ENCODE results near the gene HSCB. TPM values are rescaled to one million over a fixed set of nuclear protein-coding genes. Genes with fewer than 3 reads are reported as not detected.
"Not testable (repeated sequence)": the region's sequence is repeated elsewhere in the genome, so short reads cannot be mapped to it uniquely, and the experiment has no call there.

HSCB gene
- total RNA-seq, 1 donor from 2014 or later: 14.1 TPM

DNA sequence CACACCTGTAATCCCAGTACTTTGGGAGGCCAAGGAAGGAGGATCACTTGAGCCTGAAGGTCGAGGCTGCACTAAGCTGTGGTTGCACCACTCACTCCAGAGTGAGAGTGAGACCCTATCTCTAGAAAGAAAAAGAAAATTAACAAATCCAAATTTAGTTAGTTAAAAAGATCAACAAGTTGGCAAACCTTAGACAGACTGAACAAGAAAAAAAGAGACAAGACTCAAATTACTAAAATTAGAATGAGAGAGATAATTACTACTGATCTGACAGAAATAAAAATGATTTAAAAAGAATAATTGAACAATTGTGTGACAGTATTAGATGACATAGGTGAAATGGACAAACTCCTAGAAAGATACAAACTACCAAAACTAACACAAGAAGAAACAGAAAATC is 13.8 kb upstream of the HSCB start:
- H3K27ac Mint-ChIP-seq: no peak overlapping the region
- H3K27me3 Mint-ChIP-seq: no peaks in the 10 kb centered on the region
- H3K9me3 Mint-ChIP-seq: no peaks in the 10 kb centered on the region
- H3K4me1 Mint-ChIP-seq: peaks cover 2% of the 10 kb centered on the region
- intact Hi-C loops (cut with micrococcal nuclease): no loop called here
- no peak overlapping the region for H3K4me3 Mint-ChIP-seq
- DNase-seq: no peak
- H3K36me3 Mint-ChIP-seq (ENCODE audit: low read depth): peaks cover 45% of the 10 kb centered on the region

DNA sequence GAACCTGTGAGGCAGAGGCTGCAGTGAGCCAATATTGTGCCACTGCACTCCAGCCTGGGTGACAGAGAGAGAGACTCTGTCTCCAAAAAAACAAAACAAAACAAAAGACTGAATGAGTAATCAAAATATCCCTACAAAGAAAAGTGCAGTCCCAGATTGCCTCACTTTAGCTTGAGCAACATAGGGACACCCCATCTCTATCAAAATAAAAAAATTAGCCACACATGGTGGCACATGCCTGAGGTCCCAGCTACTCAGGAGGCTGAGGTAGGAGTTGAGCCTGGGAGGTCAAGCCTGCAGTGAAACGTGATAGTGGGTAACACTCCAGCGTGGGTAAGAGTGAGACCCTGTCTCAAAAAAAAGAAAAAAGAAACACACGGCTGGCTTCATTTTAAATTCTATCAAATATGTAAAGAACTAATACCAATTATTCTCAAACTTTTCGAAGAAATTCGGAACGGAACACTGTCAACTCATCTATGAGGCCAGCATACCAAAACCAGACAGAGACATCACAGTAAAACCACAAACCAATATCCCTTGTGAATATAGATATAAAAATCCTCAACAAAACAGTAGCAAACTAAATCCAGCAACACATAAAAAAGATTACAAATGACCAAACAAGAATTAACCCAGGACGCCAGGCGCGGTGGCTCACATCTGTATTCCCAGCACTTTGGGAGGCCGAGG is 13.1 kb upstream of the HSCB start:
- Mint-ChIP-seq H3K4me1 (peaks cover 2% of the 10 kb centered on the region), H3K27me3 (no peaks in the 10 kb centered on the region), H3K36me3 (ENCODE audit: low read depth) (peaks cover 46% of the 10 kb centered on the region), H3K9me3 (no peaks in the 10 kb centered on the region), H3K4me3 (no peak overlapping the region), H3K27ac (no peak overlapping the region)
- intact Hi-C loops (cut with micrococcal nuclease): no loop called here
- no peak for DNase-seq

DNA sequence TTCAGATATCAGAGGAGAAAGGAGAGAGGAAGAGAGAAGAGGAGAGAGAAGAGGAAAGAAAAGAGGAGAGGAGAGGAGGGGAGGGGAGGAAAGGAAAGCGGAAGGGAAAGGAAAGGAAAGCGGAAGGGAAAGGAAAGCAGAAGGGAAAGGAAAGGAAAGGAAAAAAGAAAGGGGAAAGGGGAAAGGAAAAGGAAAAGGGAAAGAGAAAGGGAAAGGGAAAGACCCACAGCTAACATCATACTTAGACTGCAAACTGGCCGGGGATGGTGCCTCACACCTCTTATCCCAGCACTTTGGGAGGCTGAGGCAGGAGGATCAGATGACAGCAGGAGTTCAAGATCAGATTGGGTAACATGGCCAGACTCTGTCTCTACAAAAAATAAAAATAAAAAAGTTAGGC is 11.7 kb upstream of the HSCB start:
- Mint-ChIP-seq H3K36me3 (ENCODE audit: low read depth) (peaks cover 44% of the 10 kb centered on the region), H3K27ac (peak overlapping the region; percentile 73)
- DNase-seq: no peak

DNA sequence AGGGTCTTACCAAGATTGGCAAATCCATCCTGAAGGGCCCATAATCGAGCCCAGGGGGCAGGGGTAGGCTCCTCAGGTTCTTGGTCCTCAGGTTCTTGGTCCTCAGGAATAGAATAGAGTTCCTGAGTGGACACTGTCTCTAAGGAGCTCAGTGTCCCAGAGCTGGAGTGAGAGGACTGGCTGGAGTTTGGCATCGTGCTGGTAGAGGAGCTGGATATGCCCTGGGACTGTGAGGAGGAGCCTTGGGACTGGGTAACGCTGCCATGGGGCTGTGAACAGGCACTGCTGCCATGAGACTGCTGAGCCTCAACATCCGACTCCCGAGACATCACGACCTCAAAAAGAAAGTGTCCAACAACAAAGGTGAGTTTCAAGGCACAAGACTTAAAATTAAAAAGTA is 7.4 kb upstream of the HSCB start:
- Mint-ChIP-seq H3K27ac (no peak overlapping the region), H3K27me3 (no peaks in the 10 kb centered on the region), H3K9me3 (no peaks in the 10 kb centered on the region), H3K36me3 (ENCODE audit: low read depth) (peaks cover 24% of the 10 kb centered on the region), H3K4me3 (no peak overlapping the region), H3K4me1 (peaks cover 2% of the 10 kb centered on the region)
- intact Hi-C loops (cut with micrococcal nuclease): no loop called here
- no peak for DNase-seq

More for the DNA sequence above, 11.7 kb upstream of the HSCB start:
- Mint-ChIP-seq H3K4me1 (peaks cover 2% of the 10 kb centered on the region), H3K9me3 (no peaks in the 10 kb centered on the region), H3K4me3 (no peak overlapping the region), H3K27me3 (no peaks in the 10 kb centered on the region)
- intact Hi-C loops (cut with micrococcal nuclease): no loop called here

DNA sequence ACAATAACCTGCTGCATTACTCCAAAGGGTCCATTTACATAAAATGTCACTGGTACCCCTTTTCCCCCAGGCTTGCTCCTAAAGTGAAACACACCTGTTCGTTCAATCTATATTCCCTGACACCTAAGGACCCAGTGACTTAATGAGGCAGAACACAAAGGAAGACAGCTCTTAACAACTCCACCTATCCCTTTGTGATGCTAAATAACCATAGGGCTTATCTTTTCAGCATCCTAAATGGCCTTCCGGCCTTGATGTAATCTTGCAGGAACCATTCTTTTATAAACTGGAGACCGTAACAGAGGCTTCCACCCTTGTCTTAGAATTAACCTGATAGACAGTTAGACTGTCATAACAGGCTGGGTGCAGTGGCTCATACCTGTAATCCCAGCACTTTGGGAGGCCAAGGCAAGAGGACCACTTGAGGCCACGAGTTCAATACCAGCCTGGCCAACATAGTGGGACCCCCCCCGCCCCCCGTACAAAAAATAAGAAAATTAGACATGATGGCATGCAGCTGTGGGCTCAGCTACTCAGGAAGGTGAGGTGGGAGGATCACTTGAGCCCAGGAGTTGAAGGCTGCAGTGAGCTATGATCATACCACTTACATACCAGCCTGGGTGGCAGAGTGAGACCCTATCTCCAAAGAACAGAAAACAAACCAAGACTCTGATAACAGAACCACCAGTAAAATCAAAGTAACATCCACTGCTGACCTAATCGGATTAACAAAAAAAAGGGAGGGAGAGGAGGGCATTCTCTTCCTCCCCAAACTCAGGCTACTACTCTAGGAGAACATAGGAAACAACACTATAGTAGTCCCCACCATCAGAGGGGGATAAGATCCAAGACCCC is 5.3 kb upstream of the HSCB start:
- Mint-ChIP-seq H3K27me3 (no peaks in the 10 kb centered on the region), H3K27ac (no peak overlapping the region)

DNA sequence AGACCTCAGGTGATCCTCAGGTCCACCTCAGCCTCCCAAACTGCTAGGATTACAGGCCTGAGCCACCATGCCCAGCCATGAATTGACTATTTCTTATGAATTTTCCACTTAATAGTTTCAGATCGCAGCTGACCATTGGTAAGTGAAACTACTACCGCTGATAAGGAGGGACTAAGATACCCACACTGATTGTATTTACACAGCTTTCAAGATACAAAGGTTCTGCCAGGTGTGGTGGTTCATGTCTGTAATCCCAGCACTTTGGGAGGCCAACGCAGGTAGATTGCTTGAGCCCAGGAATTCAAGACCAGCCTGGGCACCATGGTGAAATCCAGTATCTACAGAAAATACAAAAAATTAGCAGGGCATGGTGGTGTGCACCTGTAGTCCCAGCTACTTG is 4.1 kb upstream of the HSCB start:
- Mint-ChIP-seq H3K36me3 (ENCODE audit: low read depth) (peaks cover 21% of the 10 kb centered on the region), H3K9me3 (no peaks in the 10 kb centered on the region)

More for the DNA sequence above, 5.3 kb upstream of the HSCB start:
- Mint-ChIP-seq H3K4me3 (no peak overlapping the region), H3K9me3 (no peaks in the 10 kb centered on the region), H3K36me3 (ENCODE audit: low read depth) (peaks cover 22% of the 10 kb centered on the region), H3K4me1 (peaks cover 8% of the 10 kb centered on the region)
- intact Hi-C loops (cut with micrococcal nuclease): no loop called here
- DNase-seq: no peak

DNA sequence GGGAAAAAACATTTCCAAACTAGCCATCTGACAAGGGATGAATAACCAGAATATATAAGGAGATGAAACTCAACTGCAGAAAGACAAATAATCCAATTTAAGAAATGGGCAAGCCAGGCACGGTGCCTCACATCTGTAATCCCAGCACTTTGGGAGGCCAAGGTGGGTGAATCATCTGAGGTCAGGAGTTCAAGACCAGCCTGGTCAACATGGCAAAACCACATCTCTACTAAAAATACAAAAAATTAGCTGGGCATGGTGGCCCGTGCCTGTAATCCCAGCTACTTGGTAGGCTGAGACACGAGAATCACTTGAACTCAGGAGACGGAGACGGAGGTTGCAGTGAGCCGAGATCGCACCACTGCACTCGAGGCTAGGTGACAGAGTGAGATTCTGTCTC is 3.0 kb upstream of the HSCB start:
- H3K9me3 Mint-ChIP-seq; H3K27ac Mint-ChIP-seq; H3K4me3 Mint-ChIP-seq; intact Hi-C loops (cut with micrococcal nuclease); DNase-seq; H3K27me3 Mint-ChIP-seq: not testable (repeated sequence)
- Mint-ChIP-seq H3K36me3 (ENCODE audit: low read depth) (peaks cover 13% of the 10 kb centered on the region), H3K4me1 (peaks cover 24% of the 10 kb centered on the region)

More for the DNA sequence above, 4.1 kb upstream of the HSCB start:
- intact Hi-C loops (cut with micrococcal nuclease): no loop called here
- Mint-ChIP-seq H3K4me1 (peaks cover 14% of the 10 kb centered on the region), H3K4me3 (no peak overlapping the region), H3K27me3 (no peaks in the 10 kb centered on the region), H3K27ac (no peak overlapping the region)
- DNase-seq: no peak

DNA sequence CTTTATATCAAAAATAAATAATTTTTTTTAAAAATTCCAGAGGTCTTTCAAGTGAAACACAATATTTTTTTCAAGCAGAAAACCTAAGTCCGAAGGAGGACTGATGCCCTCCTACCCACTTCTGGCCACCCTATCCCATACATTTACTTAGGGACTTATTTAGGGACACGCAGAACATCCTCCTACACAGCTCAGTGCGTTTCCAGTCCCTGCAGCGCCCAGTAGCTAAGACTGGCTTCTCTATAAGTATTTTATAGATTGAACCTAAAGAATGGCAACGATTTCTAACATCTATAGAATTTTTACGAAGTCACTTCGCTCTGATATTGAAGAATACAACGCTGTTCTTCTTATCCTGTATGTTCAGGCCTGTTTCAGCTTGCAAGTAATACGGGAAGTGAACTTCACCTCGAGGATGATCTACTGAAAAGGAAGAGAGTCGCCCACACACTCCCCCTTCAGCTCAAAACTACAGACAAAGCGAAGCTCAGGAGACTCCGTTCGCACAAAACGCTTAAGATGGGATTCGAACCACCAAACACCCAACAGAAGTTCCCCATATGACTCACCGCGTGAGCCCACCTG is 547 bp upstream of the HSCB start:
- peaks cover 19% of the 10 kb centered on the region for H3K36me3 Mint-ChIP-seq (ENCODE audit: low read depth)
- no peaks in the 10 kb centered on the region for H3K27me3 Mint-ChIP-seq
- no peaks in the 10 kb centered on the region for H3K9me3 Mint-ChIP-seq
- peak overlapping the region; percentile 86 for H3K27ac Mint-ChIP-seq
- intact Hi-C loops (cut with micrococcal nuclease): loop anchor here (1.0 to 5.0 kb wide), 2 partner anchors 168 to 824 kb away; partner anchors contain the start of gene PITPNB
- H3K4me1 Mint-ChIP-seq: peaks cover 25% of the 10 kb centered on the region
- no peak for DNase-seq
- peak overlapping the region; percentile 92 for H3K4me3 Mint-ChIP-seq

DNA sequence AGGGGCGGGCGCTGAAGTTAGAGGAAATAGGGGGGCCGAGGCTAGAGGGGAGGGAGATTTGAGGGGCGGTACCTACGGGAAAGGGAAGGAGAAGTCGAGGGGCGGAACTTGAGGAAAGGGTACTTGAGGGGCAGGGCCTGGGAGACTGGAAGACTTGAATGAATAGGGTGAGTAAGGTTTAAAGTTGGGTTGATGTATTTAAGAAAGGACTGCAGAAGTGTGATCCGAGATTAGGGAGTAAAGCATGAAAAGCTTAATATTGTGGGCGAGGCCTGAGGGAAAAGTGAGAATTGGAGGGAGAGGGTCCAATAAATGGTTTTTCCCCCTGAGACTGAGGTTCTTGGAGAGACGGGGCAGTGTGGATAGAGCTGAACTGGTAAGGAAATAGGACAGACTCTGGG is 723 bp downstream of the HSCB start:
- intact Hi-C loops (cut with micrococcal nuclease): loop anchor here (1.0 to 5.0 kb wide), 4 partner anchors 30 to 825 kb away; partner anchors contain the start of genes CCDC117, PITPNB and XBP1
- H3K4me1 Mint-ChIP-seq: peaks cover 25% of the 10 kb centered on the region
- H3K36me3 Mint-ChIP-seq (ENCODE audit: low read depth): peaks cover 24% of the 10 kb centered on the region

DNA sequence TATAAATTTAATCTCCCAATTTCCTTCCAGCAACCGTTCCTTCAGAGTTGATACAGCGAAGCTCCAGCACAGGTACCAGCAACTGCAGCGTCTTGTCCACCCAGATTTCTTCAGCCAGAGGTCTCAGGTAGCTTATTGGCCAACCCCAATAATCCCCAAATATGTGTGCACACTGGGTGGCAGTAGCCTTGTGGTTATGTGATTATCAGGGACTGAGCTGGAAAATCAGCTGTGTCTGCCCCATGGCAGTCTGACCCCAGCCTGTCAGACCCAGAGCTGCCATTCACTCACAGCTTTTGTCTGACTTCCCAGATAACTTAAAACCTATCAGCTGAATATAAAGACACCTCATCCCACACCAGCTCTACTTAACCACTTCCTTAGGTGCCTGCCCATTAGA is 2.0 kb downstream of the HSCB start:
- peak overlapping the region; percentile 92 for H3K4me3 Mint-ChIP-seq

More for the DNA sequence above, 723 bp downstream of the HSCB start:
- Mint-ChIP-seq H3K4me3 (peak overlapping the region; percentile 92), H3K27me3 (no peaks in the 10 kb centered on the region), H3K9me3 (no peaks in the 10 kb centered on the region), H3K27ac (peak overlapping the region; percentile 86)
- no peak for DNase-seq

DNA sequence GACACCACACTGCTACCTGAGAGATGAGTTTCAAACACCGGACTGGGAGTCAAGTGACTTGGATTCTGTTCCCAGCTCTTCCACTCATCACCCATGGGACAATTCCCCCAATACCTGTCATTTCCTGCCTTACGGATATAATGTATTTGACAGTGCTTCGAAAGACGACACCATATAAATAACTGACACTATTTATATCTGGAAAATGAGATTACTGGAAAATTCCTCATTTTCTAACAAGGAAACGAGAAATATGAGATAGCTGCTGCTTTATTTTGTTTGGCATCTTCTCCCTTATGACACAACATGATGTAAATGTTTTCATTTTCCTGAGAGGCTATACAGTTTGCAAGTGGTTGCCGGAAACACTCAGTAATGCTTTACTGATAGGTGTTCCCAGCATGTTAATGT is 8.6 kb downstream of the HSCB start:
- intact Hi-C loops (cut with micrococcal nuclease): no loop called here
- H3K36me3 Mint-ChIP-seq (ENCODE audit: low read depth): peaks cover 43% of the 10 kb centered on the region
- no peak overlapping the region for H3K4me3 Mint-ChIP-seq
- DNase-seq: no peak
- H3K4me1 Mint-ChIP-seq: peaks cover 9% of the 10 kb centered on the region
- no peaks in the 10 kb centered on the region for H3K27me3 Mint-ChIP-seq
- H3K27ac Mint-ChIP-seq: no peak overlapping the region
- H3K9me3 Mint-ChIP-seq: no peaks in the 10 kb centered on the region

More for the DNA sequence above, 2.0 kb downstream of the HSCB start:
- peaks cover 28% of the 10 kb centered on the region for H3K4me1 Mint-ChIP-seq
- intact Hi-C loops (cut with micrococcal nuclease): loop anchor here (5.0 kb wide), 1 partner anchor 827 kb away; the partner anchor contains the start of gene PITPNB
- DNase-seq: no peak
- H3K36me3 Mint-ChIP-seq (ENCODE audit: low read depth): peaks cover 29% of the 10 kb centered on the region
- no peaks in the 10 kb centered on the region for H3K27me3 Mint-ChIP-seq
- H3K9me3 Mint-ChIP-seq: no peaks in the 10 kb centered on the region
- no peak overlapping the region for H3K27ac Mint-ChIP-seq

DNA sequence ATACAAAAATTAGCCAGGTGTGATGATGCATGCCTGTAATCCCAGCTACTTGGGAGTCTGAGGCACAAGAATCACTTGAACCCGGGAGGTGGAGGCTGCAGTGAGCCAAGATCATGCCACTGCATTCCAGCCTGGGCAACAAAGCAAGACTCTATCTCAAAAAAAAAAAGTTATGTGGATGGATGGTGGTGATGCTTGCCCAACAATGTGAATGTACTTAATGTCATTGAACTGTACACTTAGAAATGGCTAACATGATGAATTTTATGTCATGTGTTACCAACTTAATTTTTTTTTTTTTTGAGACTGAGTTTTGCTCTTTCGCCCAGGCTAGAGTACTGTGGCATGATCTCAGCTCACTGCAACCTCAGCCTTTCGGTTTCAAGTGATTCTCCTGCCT is 12.7 kb downstream of the HSCB start:
- H3K27ac Mint-ChIP-seq; H3K4me1 Mint-ChIP-seq; H3K9me3 Mint-ChIP-seq; H3K4me3 Mint-ChIP-seq; DNase-seq; H3K27me3 Mint-ChIP-seq; intact Hi-C loops (cut with micrococcal nuclease): not testable (repeated sequence)
- H3K36me3 Mint-ChIP-seq (ENCODE audit: low read depth): peaks cover 21% of the 10 kb centered on the region

DNA sequence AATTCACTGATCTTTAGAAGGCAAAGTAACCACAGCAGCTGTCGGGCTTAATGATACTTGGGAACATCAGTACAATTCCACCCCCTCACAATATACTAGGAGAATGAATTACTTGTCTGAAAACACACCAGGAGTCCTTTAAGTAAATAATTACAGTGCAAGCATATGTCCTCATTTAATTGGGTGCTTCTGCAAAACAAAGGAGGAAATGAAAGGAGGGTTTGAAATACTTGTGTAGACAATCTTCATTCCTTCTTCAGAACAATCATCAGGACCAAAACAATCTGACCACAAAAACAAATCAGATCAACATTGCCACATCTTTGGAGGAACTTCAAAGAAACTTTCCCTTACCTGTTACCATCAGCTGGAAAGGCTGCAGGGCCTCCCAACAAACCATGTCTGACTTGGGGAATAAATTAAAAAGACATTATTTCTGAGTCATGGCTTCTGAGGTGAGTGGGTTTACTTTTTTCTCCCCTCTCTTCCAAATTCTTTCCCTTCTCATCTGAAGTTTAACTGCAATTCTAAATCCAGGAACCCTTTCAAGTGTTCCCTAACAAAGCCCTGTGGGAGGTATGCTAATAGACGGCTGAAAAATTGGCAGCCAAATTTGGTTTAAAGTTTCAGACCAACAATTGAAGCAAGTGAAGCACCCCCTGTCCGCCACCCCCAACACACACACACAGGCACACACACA is 18.2 kb downstream of the HSCB start:
- peaks cover 3% of the 10 kb centered on the region for H3K9me3 Mint-ChIP-seq
- no peak overlapping the region for H3K4me3 Mint-ChIP-seq
- peaks cover 3% of the 10 kb centered on the region for H3K27me3 Mint-ChIP-seq
- peaks cover 4% of the 10 kb centered on the region for H3K4me1 Mint-ChIP-seq
- no peak overlapping the region for H3K27ac Mint-ChIP-seq
- DNase-seq: no peak
- H3K36me3 Mint-ChIP-seq (ENCODE audit: low read depth): peaks cover 2% of the 10 kb centered on the region
- intact Hi-C loops (cut with micrococcal nuclease): no loop called here

All from activated CD4-positive, alpha-beta T cell treated with anti-CD3 and anti-CD28 coated beads, Interleukin-2, amount 10 ng/mL, durations not matched to agents 24 days and 14 days (primary cell).